Effector memory CD4-positive, alpha-beta T cell (primary cell): Measurements from ENCODE around the gene ULK4.
A peak's percentile ranks its signal among the peaks of the same experiment; 100 is the strongest.

Source experiments
- DNase-seq, 3 donors: peaks; one replicate each; pipeline ENCODE4 v3.0.0-alpha.2; 2020
- H3K27ac ChIP-seq: 2 replicates; pipeline ENCODE4 v1.7.0; 2013; ENCODE audit warnings: mild to moderate bottlenecking, low read length, moderate library complexity; ENCODE audit not compliant: insufficient read depth, poor library complexity, severe bottlenecking
- H3K27me3 ChIP-seq: replicated peaks from 2 replicates; pipeline ENCODE4 v1.7.0; 2013; ENCODE audit warnings: mild to moderate bottlenecking, low read length; ENCODE audit not compliant: insufficient read depth, control insufficient read depth, poor library complexity, severe bottlenecking
- H3K36me3 ChIP-seq: 2 replicates; pipeline ENCODE4 v1.7.0; 2013; ENCODE audit warnings: mild to moderate bottlenecking, low read length, moderate library complexity; ENCODE audit not compliant: control insufficient read depth, insufficient read depth
- H3K4me1 ChIP-seq: 2 replicates; pipeline ENCODE4 v1.7.0; 2013; ENCODE audit warnings: low read length, mild to moderate bottlenecking; ENCODE audit not compliant: control insufficient read depth, insufficient read depth, poor library complexity, severe bottlenecking
- H3K4me3 ChIP-seq: 2 replicates; pipeline ENCODE4 v1.7.0; 2013; ENCODE audit warnings: low read length, low read depth, mild to moderate bottlenecking; ENCODE audit not compliant: insufficient read depth, poor library complexity, severe bottlenecking
- H3K9me3 ChIP-seq: 2 replicates; pipeline ENCODE4 v1.7.0; 2013; ENCODE audit warnings: mild to moderate bottlenecking, low read length, moderate library complexity; ENCODE audit not compliant: control insufficient read depth

The ULK4 gene

DNA sequence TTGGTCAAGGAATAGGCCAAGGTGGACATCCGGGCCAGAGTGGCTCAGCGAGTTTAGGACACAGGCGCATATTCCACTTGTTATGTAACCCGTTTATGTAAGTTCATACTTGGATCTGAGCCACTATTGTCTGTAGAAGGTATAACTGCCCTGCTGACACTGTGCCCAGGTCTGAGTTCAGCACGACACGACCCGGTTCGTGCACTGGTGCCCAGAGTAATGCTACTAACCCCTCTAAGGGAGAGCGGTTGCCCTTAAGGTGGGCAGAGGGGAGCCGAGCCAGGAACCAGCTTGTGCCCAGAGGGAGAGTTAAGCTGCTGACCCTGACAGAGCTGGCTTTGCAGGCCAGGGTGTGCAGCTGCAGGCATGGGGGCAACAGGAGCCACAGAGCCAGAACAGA lies 1.9 kb upstream of the ULK4 start:
- Histone ChIP-seq H3K27ac (no peak overlapping the region), H3K9me3 (no peaks in the 10 kb centered on the region), H3K36me3 (no peaks in the 10 kb centered on the region), H3K27me3 (no peaks in the 10 kb centered on the region), H3K4me3 (no peak overlapping the region), H3K4me1 (peaks cover 10% of the 10 kb centered on the region)
- no peak for DNase-seq

DNA sequence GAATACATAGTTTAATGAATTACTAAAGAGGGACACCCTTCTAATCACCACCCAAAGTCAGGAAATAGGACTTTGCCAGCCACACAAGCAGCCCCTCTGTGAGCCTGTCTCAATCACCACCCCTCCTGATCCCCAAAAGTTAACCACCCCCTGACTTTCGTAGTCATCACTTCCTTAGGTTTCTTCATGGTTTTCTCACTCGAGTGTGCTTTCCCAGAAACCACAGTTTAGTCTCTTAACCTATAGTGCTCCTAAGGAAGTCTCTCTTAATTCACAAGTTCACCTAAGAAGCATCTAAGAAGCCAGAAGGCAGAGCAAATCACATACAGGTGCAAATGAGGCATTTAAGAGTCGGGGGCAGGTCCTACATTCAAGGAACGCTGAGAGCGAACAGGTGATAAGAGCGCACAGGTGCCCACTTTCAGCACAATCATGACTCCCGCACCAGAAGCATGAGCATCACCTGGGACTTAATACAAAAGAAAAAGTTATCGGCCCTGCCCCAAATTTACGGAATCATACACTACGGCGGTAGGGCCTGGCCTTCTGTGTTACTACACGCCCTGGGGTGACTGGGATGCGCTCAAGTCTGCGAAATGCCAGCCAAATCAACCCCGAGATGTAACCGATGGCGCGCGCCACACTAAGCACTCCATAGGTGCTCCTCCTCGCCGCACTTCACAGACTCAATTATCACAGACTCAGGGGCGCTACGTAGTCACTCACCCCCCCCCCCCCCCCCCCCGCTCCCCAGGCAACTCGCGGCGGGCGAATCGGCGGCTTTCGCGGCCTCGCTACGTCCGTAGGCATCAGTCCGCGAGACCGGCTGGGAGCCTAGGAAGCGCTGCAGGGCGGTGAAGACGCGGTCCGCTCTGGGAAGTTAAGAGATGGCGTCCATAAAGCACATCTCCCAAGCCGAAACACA lies 815 bp downstream of the ULK4 start:
- Histone ChIP-seq H3K36me3 (no peaks in the 10 kb centered on the region), H3K27me3 (no peaks in the 10 kb centered on the region), H3K27ac (peak overlapping the region; percentile 87), H3K4me1 (peaks cover 10% of the 10 kb centered on the region), H3K4me3 (peak overlapping the region; percentile 88), H3K9me3 (no peaks in the 10 kb centered on the region)
- DNase-seq, result peak; percentile 46 to 55 (median 50)

DNA sequence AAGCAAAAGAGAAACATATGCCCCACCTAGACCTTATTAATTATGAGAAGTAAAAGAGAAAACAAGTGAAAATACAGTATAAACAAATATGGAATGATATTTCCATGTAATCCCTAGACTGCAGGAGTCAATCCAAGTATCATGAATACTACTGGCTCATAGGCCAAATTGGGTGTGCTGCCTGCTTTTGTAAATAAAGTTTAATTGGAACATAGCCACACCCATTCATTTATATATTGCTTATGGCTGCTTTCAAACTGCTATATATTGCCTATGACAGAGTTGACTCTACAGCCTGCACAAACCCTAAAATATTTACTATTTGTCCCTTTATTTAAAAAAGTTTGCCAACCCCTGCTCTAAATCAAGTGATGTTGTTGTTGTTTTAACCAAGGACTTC lies 5.3 kb downstream of the ULK4 start:
- Histone ChIP-seq H3K27me3 (no peaks in the 10 kb centered on the region), H3K4me3 (no peak overlapping the region), H3K27ac (no peak overlapping the region), H3K9me3 (no peaks in the 10 kb centered on the region), H3K4me1 (peaks cover 10% of the 10 kb centered on the region), H3K36me3 (no peaks in the 10 kb centered on the region)
- no peak for DNase-seq

DNA sequence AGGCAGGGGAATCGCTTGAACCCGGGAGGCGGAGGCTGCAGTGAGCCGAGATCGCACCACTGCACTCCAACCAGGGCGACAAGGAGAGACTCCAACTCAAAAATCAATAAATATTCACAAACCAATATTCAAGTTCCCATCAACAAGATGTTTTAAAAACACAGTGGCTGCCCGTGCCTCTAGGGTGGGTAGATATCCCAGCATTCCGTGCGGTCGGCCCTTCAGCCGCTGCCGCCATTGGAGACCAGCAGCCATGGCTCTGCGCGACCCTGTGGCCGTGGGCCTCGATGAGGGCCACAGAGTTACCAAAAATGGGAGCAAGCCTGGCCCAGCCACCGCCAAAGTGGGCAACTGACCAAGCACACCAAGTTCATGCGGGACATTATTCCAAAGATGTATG lies 6.7 kb downstream of the ULK4 start:
- Histone ChIP-seq H3K36me3 (no peaks in the 10 kb centered on the region), H3K9me3 (no peaks in the 10 kb centered on the region), H3K4me3 (no peak overlapping the region), H3K27me3 (no peaks in the 10 kb centered on the region), H3K27ac (no peak overlapping the region), H3K4me1 (peaks cover under 1% of the 10 kb centered on the region)
- DNase-seq, result no peak

DNA sequence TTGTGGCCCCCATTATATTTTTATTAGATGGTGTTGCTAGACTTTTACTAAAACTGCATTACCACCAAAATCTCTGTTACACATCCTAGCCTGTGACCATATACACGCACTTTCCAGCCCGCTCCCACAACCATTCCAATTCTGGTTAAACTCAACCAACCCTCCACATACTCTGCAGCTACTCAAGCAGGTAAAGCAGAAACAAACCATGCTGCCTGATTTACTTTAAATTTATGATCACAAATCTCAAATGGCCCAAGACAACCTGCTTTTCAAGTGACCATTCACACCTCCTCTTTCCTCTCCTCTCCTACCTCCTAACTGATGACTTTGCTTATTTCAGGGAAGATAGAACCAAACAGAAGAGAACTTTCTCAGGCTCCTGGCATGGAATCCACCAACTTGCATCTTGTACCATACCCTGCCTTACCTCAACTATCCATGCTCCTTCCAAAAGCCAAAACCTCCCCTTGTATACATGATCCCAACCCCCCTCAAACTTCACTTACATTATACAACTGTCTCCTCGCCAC lies 18.5 kb downstream of the ULK4 start:
- Histone ChIP-seq H3K4me1 (no peaks in the 10 kb centered on the region), H3K36me3 (peaks cover 8% of the 10 kb centered on the region), H3K4me3 (no peak overlapping the region), H3K27ac (no peak overlapping the region), H3K9me3 (no peaks in the 10 kb centered on the region), H3K27me3 (no peaks in the 10 kb centered on the region)
- DNase-seq, result no peak

DNA sequence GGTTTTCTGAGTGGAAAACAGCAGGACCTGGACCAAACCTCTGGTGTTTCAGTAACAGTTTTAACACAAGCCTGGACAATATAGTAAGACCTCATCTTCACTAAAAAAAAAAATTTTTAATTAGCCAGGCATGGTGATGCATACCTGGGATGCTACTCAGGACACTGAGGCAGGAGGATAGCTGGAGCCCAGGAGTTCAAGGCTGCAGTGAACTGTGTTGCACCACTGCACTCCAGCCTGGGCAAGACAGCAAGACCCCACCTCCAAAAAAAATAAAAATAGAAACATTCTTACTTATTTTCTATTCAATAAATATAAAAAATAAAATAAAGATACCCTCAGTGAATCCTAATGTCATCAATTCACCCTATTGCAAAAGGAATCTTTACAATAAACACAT lies 21.5 kb downstream of the ULK4 start:
- Histone ChIP-seq H3K27ac (no peak overlapping the region), H3K9me3 (no peaks in the 10 kb centered on the region), H3K4me3 (no peak overlapping the region), H3K36me3 (no peaks in the 10 kb centered on the region), H3K27me3 (no peaks in the 10 kb centered on the region), H3K4me1 (no peaks in the 10 kb centered on the region)
- DNase-seq, result no peak

DNA sequence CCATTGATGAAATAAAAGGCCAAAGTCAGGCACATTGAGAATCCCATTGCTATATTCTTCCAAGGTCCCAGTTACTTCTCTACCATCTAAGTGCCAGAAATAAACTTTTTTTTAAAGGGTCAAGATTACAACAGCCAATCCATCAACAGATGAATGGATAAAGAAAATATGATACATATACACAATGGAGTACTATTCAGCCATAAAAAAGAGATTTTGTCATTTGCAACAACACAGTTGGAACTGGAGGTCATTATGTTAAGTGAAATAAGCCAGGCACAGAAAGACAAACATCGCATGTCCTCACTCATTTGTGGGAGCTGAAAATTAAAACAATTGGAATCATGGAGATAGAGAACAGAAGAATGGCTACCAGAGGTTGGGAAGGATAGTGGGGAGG lies 25.5 kb downstream of the ULK4 start:
- Histone ChIP-seq H3K4me1 (no peaks in the 10 kb centered on the region), H3K27ac (no peak overlapping the region), H3K9me3 (no peaks in the 10 kb centered on the region), H3K4me3 (no peak overlapping the region), H3K27me3 (no peaks in the 10 kb centered on the region), H3K36me3 (no peaks in the 10 kb centered on the region)
- no peak for DNase-seq

DNA sequence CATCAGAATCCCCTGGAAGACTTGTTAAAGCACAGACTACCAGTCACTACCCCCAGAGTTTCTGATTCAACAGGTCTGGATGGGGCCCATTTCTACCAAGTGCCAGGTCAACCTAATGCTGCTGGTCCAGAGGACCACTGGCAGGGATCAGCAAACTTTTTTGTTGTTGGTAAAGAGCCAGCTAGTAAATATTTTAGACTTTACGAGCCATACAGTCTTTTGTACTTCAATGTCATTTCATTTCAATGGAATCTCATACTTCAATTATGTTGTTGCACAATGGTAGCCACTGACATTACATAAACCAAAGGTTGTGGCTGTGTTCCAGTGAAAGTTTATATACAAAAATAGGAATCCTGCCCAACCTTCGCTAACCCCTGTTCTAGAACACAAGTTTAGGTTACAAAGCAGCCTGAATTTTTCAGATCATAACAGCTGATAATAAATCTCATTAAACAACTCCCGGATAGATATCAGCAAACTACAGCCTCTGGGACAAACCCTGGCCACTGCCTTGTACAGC lies 28.7 kb downstream of the ULK4 start:
- Histone ChIP-seq H3K4me1 (no peaks in the 10 kb centered on the region), H3K27me3 (no peaks in the 10 kb centered on the region), H3K4me3 (no peak overlapping the region), H3K36me3 (no peaks in the 10 kb centered on the region), H3K27ac (no peak overlapping the region), H3K9me3 (no peaks in the 10 kb centered on the region)
- no peak for DNase-seq

DNA sequence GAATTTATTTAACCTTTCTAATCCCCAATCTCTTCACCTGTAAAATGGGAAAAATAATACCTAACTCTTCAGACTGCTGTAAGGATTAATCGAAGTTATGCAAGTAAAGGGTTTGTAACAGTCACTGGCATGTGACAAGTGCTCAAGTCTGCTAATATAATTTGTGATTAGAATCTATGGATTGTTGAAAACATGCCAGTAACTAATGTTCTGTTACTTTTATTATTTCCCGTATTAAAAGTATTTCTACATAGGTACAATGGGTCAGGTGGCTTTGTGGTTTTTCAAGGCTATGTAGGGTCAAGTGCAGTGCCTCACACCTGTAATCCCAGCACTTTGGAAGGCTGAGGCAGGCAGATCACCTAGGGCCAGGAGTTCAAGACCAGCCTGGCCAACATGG lies 29.4 kb downstream of the ULK4 start:
- DNase-seq, result no peak
- Histone ChIP-seq H3K9me3 (no peaks in the 10 kb centered on the region), H3K36me3 (no peaks in the 10 kb centered on the region), H3K4me3 (no peak overlapping the region), H3K4me1 (no peaks in the 10 kb centered on the region), H3K27me3 (no peaks in the 10 kb centered on the region), H3K27ac (no peak overlapping the region)

DNA sequence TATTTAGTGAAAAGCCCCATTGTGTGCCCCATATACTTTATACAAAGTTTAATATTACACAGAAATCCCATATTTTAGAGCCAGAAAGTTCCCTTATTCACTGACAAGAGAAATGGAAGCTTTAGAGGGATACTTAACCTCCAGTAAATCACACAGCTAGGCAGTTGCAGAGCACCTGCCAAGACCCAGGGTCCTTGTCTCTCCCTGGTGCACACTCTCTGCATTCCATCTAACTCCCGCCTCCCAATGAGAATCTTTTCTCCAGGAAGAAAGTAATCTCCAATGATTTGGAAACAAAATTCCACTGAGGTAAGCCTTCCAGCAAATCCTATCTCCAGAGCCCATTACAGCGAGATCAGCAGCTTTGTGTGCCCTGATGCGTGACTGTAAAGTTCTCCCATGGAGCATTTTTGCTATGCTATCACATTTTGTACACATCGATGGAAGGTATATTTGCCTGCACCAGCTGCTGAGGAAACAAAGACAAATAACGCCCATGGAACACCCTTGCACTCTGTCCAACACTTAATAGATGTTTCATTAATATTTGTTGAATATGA lies 41.4 kb downstream of the ULK4 start:
- H3K4me1 ChIP-seq, result no peaks in the 10 kb centered on the region
- H3K9me3 ChIP-seq, result no peaks in the 10 kb centered on the region
- H3K27ac ChIP-seq, result no peak overlapping the region
- no peaks in the 10 kb centered on the region for H3K36me3 ChIP-seq
- H3K27me3 ChIP-seq, result no peaks in the 10 kb centered on the region
- no peak overlapping the region for H3K4me3 ChIP-seq
- no peak for DNase-seq
